Measurements from ENCODE around the gene ABCC3. TPM values are rescaled to one million over a fixed set of nuclear protein-coding genes. Genes with fewer than 3 reads are reported as not detected.

Gene ABCC3
- total and polyA plus RNA-seq, 9 of the 15 experiments (the other 6 are each of a cell fraction or from before 2014, with no cell fraction given) = 0.03 to 1.6 (median 0.42) TPM; not detected in 5

DNA sequence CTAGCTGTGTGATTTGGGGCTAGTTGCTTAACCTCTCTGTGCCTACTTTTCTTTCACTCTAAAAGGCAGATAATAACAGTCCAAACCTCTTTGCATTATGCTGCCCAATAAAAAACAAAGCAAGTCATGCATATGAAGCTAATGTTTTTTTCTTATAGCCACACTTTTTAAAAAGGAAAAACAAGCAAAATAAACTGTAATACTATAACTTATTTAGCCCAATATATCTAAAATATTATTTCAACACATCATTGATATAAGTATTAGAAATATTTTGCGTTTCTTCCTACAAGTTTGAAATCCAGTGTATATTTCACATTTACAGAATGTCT lies 50.6 kb downstream of the ABCC3 start (continued):
- TF ChIP-seq, protein P1, sequence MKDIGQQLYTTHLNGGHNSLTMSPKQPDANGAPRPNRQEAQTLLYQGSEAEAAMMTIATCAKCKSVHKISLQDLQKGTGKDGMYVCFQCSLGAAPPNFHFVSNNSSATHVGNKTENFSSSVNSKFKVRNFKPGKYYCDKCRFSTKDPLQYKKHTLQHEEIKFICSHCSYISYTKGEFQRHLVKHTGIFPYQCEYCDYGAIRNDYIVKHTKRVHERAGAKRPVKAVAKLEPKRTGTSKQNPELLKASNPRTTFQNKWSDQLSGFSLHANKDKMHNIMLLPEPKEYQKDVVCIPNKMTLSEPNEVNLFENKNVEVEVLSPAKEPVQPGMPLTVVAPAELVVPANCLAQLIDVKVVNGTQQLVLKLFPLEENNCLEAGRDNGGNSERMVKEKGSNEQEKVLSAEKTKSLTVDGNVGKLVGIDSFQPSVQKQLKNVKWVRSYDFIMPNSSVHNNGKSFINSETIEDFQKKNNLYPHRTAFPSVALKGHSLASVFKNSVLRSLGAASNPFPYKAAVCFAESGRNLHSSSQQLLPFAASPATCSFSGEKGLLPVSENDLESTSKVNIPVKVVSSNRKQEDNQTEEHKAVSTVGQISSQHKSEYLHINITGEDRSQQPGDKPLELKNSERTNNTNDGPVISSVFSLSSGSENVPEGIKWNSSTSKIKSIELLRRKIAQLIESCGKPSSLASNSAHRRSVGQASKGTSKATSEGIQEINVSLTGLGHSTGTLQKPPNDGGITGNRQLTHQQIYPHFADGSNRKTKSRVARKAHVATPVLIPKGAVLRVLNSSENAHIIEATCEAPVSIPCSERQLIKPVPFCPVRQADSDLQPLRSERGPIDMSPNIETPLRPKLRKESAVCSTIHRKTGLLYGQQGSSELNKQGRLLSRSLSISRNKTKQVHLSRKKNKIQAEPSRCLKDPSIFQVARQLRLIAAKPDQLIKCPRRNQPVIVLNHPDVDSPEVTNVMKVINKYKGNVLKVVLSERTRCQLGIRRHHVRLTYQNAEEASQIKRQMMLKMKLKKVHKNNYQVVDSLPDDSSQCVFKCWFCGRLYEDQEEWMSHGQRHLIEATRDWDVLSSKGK (CRISPR knock-in tag; IDR thresholded peaks at IDR 0.05) = no peak
- TF ChIP-seq SLC30A9 (CRISPR knock-in tag; IDR thresholded peaks at IDR 0.05) = no peak
- peak; percentile 86; the same call in 1 of the 2 replicates for TF ChIP-seq BCOR (IDR thresholded peaks at IDR 0.05)
- no peak for TF ChIP-seq HSF4 (CRISPR knock-in tag; IDR thresholded peaks at IDR 0.05; ENCODE audit: borderline replicate concordance)

DNA sequence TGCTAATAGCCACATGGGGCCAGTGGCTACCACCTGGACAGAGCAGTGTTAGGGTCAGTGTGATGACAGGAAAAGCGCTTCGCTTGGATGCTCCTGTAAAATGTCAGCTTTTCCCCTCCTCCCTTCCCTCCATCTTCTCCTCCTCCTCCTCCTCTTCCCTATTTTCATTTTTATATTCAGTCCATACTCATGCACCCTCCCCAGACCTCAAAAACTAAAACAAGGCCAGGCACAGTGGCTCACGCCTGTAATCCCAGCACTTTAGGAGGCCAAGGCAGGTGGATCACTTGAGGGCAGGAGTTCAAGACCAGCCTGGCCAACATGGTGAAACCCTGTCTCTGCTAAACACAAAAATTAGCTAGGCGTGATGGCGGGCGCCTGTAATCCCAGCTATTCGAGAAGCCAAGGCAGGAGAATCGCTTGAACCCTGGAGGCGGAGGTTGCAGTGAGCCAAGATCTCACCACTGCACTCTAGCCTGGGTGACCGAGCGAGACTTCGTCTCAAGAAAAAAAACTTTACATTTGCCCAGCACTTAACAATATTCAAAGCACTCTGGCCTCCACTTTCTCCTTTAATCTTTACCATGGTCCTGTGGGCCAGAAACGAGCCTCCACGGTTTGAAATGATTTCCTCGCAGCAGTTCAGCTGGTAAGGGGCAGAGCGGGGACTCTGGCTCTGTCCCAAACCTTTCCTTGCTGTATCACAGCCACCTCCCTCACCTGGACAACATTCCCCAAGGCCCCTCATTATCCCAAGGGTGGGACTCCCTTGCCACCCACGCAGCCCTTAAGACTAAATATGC lies 51.2 kb downstream of the ABCC3 start:
- Histone ChIP-seq H4K20me1 (replicated peaks; ENCODE audit: control insufficient read depth, insufficient read depth, low read length) (no peaks in the 10 kb centered on the region), H3K9ac (ENCODE audit: insufficient read depth in 1 of 2, low read depth in 2 of 2, low read length in 2 of 2) (no peak overlapping the region; a peak in 1 of 4 replicates), H3K36me3 (ENCODE audit: control insufficient read depth, insufficient read depth, low read length) (no peaks in the 10 kb centered on the region), H3K9me1 (ENCODE audit: control insufficient read depth, insufficient read depth, low read length) (no peaks in the 10 kb centered on the region), H3K9me3 (replicated peaks; ENCODE audit: control insufficient read depth, insufficient read depth, low read depth, low read length) (no peaks in the 10 kb centered on the region), H3K27me3 (ENCODE audit: control insufficient read depth in 2 of 2, insufficient read depth in 2 of 2, low read length in 2 of 2) (no peaks in the 10 kb centered on the region), H3K27ac (ENCODE audit: extremely low read depth, low read depth, low read length) (no peak overlapping the region), H3K4me3 (no peak overlapping the region), H3K79me2 (ENCODE audit: control insufficient read depth, insufficient read depth, low read length) (no peaks in the 10 kb centered on the region), H2AFZ (ENCODE audit: low read depth, low read length) (no peak overlapping the region), H3K4me1 (replicated peaks in 1 of 2; ENCODE audit: control insufficient read depth in 2 of 2, insufficient read depth in 2 of 2, low read length in 2 of 2) (peaks cover 4 to 22% of the 10 kb centered on the region in 2 experiments; a peak in 3 of 5 replicates), H3K4me2 (ENCODE audit: insufficient read depth, low read length) (no peak overlapping the region)
- FAIRE-seq (no peak), DNase-seq (ENCODE audit: extremely low read depth in 1 of 4, low spot score in 3 of 4) (no peak), ATAC-seq (no peak)
- TF ChIP-seq, protein P2, sequence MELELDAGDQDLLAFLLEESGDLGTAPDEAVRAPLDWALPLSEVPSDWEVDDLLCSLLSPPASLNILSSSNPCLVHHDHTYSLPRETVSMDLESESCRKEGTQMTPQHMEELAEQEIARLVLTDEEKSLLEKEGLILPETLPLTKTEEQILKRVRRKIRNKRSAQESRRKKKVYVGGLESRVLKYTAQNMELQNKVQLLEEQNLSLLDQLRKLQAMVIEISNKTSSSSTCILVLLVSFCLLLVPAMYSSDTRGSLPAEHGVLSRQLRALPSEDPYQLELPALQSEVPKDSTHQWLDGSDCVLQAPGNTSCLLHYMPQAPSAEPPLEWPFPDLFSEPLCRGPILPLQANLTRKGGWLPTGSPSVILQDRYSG (tag; conservative IDR thresholded peaks at IDR 0.05; ENCODE audit: low read depth) = no peak
- TF ChIP-seq EGR1 (conservative IDR thresholded peaks at IDR 0.05) = peak; percentile 60
- intact Hi-C loops (cut with micrococcal nuclease) (no loop called here), in situ Hi-C loops (cut with MboI) (no loop called here)
- no TSS peak for BruUV-seq (replicated peaks)
- CTCF ChIA-PET (ENCODE audit: low intra/inter-chr PET ratio) = no interaction called here
- POLR2A ChIA-PET = interaction anchor here (0.5 to 1.3 kb wide), 5 partner anchors 9 to 60 kb away, joined by 3 to 4 read pairs (median 4); partner anchors contain the start of gene LUC7L3
- 77% methylated on average over 17 of the region's 17 CpGs for WGBS (ENCODE audit: insufficient coverage, low coverage, missing lambda C conversion rate)
